ENCODE measurements around the gene ATXN7. TPM values are rescaled to one million over a fixed set of nuclear protein-coding genes. Genes with fewer than 3 reads are reported as not detected.
A peak's percentile ranks its signal among the peaks of the same experiment; 100 is the strongest.

Gene ATXN7
- total RNA-seq, 3 donors from 2014 or later, result 37.4 to 56.2 (median 47.9) TPM

DNA sequence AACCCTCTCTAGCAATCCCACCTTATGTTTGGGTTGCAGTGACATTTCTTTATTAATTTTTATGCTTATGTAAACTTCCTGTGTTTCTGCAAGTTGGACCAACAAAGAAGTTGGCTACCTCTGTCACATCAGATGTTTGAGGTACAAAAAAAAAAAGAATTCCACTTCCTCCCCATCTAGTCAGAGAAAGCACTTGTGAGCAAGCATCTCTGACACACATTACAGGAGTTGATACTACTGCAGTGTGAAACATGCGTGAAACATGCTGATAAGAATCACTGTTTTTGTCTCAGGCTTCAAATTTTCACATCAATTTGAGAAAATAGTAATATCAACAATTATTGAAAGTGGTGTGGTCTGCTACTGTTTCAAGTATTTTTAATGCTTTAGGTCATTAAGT lies 47.2 kb downstream of the ATXN7 start:
- TF ChIP-seq POLR2AphosphoS5 (IDR thresholded peaks at IDR 0.05) (no peak), POLR2A (IDR thresholded peaks at IDR 0.05) (no peak)
- TF ChIP-seq, protein P1, sequence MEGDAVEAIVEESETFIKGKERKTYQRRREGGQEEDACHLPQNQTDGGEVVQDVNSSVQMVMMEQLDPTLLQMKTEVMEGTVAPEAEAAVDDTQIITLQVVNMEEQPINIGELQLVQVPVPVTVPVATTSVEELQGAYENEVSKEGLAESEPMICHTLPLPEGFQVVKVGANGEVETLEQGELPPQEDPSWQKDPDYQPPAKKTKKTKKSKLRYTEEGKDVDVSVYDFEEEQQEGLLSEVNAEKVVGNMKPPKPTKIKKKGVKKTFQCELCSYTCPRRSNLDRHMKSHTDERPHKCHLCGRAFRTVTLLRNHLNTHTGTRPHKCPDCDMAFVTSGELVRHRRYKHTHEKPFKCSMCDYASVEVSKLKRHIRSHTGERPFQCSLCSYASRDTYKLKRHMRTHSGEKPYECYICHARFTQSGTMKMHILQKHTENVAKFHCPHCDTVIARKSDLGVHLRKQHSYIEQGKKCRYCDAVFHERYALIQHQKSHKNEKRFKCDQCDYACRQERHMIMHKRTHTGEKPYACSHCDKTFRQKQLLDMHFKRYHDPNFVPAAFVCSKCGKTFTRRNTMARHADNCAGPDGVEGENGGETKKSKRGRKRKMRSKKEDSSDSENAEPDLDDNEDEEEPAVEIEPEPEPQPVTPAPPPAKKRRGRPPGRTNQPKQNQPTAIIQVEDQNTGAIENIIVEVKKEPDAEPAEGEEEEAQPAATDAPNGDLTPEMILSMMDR (IDR thresholded peaks at IDR 0.05), result no peak
- intact Hi-C loops (cut with DNase I; ENCODE audit: low total_unique reads), result no loop called here
- peak overlapping the region in 2 of 3 donors; percentile 89 to 95 for H3K4me3 ChIP-seq
- H3K9me3 ChIP-seq, result no peaks in the 10 kb centered on the region
- H3K36me3 ChIP-seq, result no peaks in the 10 kb centered on the region
- peaks cover 5 to 6% of the 10 kb centered on the region in 2 donors for H3K4me1 ChIP-seq
- H3K27ac ChIP-seq, result peak overlapping the region; percentile 99
- no peak for DNase-seq (ENCODE audit: low spot score in 2 of 2)
- H3K27me3 ChIP-seq, result no peaks in the 10 kb centered on the region

DNA sequence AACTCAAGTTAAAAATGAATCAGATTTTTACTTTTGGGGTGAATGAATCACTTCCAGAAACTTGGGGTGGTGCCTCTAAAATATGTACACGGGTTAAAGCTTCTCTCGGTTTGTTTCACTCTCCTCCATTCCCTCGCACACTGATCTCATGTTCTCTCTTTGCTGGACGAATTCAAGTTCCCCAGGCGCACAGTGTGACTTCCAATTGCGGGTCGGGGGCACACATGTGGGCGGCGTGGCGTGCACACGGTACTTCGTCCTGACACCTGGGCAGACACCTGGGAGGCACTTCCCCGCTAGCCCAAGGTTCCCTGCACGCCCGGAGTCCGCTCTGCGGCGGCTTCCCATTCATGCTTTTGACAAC lies 47.8 kb downstream of the ATXN7 start:
- DNase-seq (ENCODE audit: low spot score in 2 of 2), result no peak
- H3K4me1 ChIP-seq, result peaks cover 5 to 6% of the 10 kb centered on the region in 2 donors
- TF ChIP-seq, protein P1 (IDR thresholded peaks at IDR 0.05), result peak in 1 of 3 donors; percentile 6
- TF ChIP-seq POLR2AphosphoS5 (IDR thresholded peaks at IDR 0.05) (no peak), POLR2A (IDR thresholded peaks at IDR 0.05) (no peak)
- H3K27me3 ChIP-seq, result no peaks in the 10 kb centered on the region
- H3K36me3 ChIP-seq, result no peaks in the 10 kb centered on the region
- intact Hi-C loops (cut with DNase I; ENCODE audit: low total_unique reads), result no loop called here
- no peaks in the 10 kb centered on the region for H3K9me3 ChIP-seq
- H3K27ac ChIP-seq, result peak overlapping the region; percentile 99
- peak overlapping the region; percentile 89 to 96 (median 95) for H3K4me3 ChIP-seq

DNA sequence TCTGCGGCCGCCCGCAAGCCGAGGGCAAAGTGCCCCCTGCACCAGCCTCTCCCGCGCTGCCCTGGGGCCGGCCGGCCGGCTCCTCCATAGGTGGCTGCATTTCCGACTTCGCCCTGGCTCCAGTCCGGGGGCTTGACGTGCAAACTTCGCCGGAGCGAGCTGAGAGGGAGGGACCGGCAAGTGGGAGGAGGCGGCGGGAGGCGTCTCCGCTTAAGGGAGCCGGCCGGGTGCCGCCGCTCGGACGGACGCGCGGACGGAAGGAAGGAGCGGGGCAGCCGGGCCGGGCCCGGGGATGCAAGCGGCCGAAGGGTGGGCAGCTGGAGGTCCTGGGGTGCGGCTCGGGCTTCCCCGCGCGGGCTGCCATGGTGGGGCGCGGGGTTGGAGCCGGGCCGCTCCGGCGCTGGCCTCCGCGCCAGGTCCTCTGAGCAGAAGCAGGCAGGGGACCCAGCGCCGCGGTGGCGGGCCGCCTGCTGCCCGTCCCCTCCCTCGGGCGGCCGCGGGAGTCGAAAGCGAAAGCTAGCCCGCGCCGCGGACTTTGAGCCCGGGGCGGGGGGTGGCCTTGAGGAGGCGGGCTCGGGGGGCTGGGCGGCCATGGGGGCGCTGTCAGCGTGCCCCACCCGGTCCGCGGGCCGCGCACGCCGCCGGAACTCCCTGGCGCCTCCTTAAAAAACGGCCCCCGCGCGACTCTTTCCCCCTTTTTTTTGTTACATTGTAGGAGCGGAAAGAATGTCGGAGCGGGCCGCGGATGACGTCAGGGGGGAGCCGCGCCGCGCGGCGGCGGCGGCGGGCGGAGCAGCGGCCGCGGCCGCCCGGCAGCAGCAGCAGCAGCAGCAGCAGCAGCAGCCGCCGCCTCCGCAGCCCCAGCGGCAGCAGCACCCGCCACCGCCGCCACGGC lies 48.5 kb downstream of the ATXN7 start, which contains the start of gene SCAANT1:
Gene SCAANT1, minus strand, starts transcription at position 511 of the 895 bp plus-strand sequence.
- Histone ChIP-seq H3K27me3 (no peaks in the 10 kb centered on the region), H3K4me3 (peak within 1 kb of the TSS; percentile 89 to 96 (median 95)), H3K9me3 (no peaks in the 10 kb centered on the region), H3K27ac (peak within 1 kb of the TSS; percentile 99), H3K36me3 (no peaks in the 10 kb centered on the region), H3K4me1 (peaks cover 5 to 6% of the 10 kb centered on the region in 2 donors)
- DNase-seq (ENCODE audit: low spot score in 2 of 2), result peak; percentile 80 to 85
- peak; percentile 26 to 69 (median 40) for TF ChIP-seq POLR2AphosphoS5 (IDR thresholded peaks at IDR 0.05)
- TF ChIP-seq POLR2A (IDR thresholded peaks at IDR 0.05), result peak; percentile 17
- TF ChIP-seq, protein P1 (IDR thresholded peaks at IDR 0.05), result peak; percentile 0 to 39 (median 30)
- intact Hi-C loops (cut with DNase I; ENCODE audit: low total_unique reads), result no loop called here

DNA sequence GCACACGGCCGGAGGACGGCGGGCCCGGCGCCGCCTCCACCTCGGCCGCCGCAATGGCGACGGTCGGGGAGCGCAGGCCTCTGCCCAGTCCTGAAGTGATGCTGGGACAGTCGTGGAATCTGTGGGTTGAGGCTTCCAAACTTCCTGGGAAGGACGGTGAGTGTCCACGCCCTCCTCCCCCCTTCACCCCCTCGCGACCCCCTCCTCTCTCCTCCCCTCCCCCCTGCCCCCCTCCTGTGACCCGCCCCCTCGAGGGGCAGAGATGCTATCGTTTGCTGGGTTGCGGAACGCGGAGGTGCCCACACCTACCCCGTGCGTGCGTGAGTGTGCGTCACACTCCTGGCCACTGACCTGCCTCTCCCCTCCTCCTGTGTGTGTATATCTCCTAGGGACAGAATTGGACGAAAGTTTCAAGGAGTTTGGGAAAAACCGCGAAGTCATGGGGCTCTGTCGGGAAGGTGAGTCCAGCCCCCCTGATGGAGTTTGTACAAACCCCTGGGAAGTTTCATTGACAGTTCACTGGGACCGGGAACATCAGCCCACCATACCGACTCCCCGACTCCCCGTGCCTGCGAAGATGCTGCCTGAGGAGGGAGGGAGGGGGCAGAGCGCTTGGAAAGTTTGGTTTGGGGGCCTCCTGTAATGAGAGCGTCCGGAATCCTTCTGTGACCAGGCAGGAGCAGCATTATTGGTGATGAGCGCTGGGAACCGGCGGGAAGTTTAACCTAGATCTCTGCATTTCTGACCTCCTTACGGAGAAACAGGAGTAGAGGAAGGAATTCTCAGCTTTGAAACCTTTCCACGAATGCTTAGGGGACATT lies 49.3 kb downstream of the ATXN7 start:
- Histone ChIP-seq H3K9me3 (no peaks in the 10 kb centered on the region), H3K27me3 (no peaks in the 10 kb centered on the region), H3K36me3 (no peaks in the 10 kb centered on the region), H3K27ac (peak overlapping the region; percentile 99), H3K4me1 (peaks cover 5 to 6% of the 10 kb centered on the region in 2 donors), H3K4me3 (peak overlapping the region; percentile 89 to 96 (median 95))
- intact Hi-C loops (cut with DNase I; ENCODE audit: low total_unique reads), result no loop called here
- DNase-seq (ENCODE audit: low spot score in 2 of 2), result peak; percentile 67 to 73
- TF ChIP-seq POLR2A (IDR thresholded peaks at IDR 0.05) (no peak), POLR2AphosphoS5 (IDR thresholded peaks at IDR 0.05) (peak in 2 of 3 donors; percentile 30 to 62)
- TF ChIP-seq, protein P1 (IDR thresholded peaks at IDR 0.05), result no peak

Data from breast epithelium (tissue), 4 donors.